Measurements from ENCODE around the gene MRAS.

- TF ChIP-seq, protein P1, sequence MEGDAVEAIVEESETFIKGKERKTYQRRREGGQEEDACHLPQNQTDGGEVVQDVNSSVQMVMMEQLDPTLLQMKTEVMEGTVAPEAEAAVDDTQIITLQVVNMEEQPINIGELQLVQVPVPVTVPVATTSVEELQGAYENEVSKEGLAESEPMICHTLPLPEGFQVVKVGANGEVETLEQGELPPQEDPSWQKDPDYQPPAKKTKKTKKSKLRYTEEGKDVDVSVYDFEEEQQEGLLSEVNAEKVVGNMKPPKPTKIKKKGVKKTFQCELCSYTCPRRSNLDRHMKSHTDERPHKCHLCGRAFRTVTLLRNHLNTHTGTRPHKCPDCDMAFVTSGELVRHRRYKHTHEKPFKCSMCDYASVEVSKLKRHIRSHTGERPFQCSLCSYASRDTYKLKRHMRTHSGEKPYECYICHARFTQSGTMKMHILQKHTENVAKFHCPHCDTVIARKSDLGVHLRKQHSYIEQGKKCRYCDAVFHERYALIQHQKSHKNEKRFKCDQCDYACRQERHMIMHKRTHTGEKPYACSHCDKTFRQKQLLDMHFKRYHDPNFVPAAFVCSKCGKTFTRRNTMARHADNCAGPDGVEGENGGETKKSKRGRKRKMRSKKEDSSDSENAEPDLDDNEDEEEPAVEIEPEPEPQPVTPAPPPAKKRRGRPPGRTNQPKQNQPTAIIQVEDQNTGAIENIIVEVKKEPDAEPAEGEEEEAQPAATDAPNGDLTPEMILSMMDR (IDR thresholded peaks at IDR 0.05) = no peak
- no peak for TF ChIP-seq POLR2AphosphoS5 (IDR thresholded peaks at IDR 0.05)
Measured at GRCh38 chr3:138369151-138369900, 20.9 kb downstream of the MRAS start.

All from upper lobe of left lung (tissue), 4 donors.